Muscle of arm (tissue), 12 donors: ENCODE data around the gene SMIM11. TPM values are rescaled to one million over a fixed set of nuclear protein-coding genes. Genes with fewer than 3 reads are reported as not detected.
"Not testable (repeated sequence)": the region's sequence is repeated elsewhere in the genome, so short reads cannot be mapped to it uniquely, and the experiment has no call there.

Source experiments
- DNase-seq: peaks from one replicate; pipeline ENCODE4 v3.0.0-alpha.2; 2013
- polyA plus RNA-seq, 12 donors: library from polyadenylated mRNA; unstranded; fragments of 120-200 nt; gene quantifications; one replicate each; pipeline ENCODE4 v1.2.1, GENCODE V29; 2013; ENCODE audit not compliant: insufficient read length in 12 of 12

SMIM11 gene
- polyA plus RNA-seq, 12 donors = 0.89 to 17.7 (median 6.9) TPM; not detected in 2

DNA sequence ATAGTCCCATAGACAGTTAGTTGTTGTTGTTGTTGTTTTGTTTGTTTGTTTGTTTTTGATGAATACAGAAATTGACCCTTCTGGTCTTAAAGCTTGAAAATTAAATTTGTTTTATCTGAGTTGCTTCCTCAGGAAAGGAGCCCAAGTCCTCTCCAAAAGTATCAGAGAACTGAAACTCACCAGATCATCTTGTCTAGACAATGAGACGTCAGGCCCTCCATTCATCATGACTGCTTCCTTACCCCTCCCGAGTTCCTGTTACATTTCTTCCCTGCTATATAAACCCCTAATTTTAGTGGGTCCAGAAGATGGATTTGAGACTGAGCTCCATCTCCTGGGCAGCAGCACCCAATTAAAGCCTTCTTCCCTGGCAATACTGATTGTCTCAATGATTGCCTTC, 31.4 kb downstream of the SMIM11 start:
- not testable (repeated sequence) for DNase-seq

DNA sequence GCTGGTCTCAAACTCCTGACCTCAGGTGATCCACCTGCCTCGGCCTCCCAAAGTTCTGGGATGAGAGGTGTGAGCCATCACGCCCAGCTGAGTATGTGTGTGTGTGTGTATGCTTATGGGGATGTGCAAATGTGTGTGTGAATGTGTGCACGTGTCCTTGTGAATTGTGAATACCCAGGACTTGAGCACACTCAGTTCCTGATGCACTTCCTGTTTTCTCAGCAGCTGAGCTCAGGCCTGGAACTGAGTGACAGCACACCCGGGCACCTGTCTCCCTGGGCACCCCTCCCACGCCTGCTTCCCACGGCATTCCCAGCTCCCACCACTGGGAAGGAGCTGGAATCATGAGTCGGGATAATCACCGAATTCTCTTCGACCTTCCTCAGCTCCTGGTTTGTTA, 32.0 kb downstream of the SMIM11 start:
- DNase-seq = not testable (repeated sequence)

DNA sequence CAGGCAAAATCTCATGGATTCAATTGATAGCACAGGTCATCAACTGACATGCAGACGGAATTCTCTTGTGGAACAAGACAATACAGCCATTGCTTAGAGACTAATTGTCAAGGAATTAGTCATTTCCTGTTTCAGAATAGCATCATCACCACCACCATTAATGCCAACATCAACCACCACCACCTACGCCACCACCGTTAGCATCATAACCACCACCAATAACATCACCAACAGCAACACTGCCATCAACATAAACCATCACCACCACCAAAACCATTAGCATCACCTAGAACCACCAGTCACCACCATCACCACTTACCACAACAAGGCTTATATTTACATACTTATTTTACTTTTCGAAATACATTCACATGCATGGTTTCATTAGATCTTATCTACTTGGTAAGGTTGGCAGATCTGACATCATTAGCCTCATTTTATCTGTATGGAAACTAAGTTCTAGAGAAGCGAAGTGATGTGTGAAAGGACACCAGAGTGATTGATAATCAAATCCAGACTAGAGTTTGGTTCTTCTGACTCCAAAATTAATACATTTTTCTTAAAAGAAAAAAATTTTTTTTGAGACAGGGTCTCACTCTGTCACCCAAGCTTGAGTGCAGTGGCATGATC, 42.3 kb downstream of the SMIM11 start:
- not testable (repeated sequence) for DNase-seq

DNA sequence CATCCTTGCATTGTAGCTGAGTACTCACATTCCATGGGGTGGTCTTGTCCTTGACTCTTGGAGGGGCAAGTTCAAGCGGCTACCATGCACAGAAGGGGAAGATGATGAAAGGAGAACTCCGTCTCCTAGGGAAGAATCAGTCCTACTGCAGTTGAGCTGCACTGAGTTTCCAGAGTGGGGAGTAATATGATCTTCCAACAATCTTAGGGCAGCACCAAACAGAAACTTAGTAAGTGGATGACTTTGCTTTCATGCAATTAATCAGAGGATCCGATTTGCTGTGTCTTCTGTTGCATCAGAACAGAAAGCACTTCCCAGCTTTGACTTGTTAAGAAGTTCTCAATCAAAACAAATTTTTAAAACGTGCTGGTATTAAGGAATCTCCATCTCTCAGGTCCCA, 48.5 kb downstream of the SMIM11 start, which contains the start of gene SMIM34:
Gene SMIM34, minus strand, starts transcription at position 147 of the 400 bp plus-strand sequence. Its CDS starts 112 bp downstream, at position 35.
- not testable (repeated sequence) for DNase-seq

DNA sequence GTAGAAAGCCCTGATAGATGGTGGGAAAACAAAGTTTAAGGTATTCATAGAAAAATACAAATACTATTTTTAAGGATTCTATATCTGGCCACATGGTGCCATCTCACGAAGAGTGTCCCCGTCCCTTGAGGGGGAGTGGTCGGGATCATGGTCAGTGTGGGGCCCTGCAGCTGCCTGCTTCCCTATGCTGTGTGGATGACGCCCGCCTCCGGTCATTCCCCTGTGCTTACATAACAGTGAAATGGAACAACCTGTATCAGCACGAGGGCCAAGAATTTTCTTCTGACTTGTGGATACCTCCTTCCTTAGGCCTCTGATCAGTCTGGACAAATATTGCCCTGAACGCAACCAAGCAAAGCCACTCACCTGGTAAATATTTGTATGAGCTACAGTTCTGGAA, 52.0 kb downstream of the SMIM11 start:
- DNase-seq = not testable (repeated sequence)

DNA sequence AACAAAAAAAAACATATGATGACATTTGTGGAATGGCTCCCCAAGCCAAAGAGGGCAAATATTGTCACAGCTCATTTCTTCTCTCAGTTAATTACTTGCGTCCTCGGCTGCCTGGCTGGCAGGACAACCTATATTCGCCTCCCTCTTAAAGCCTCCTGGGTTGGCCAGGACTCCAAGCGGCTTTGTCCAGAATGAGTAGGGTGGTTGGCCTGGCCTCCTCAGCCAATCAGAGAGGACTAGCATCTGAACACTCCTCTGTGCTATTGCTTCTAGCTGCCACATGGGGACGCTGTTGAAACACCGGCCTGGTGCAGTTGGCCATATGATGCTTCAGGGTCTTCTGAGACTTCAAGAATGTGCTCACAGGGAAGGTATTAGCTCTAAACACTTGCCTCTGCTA, 53.1 kb downstream of the SMIM11 start:
- DNase-seq = not testable (repeated sequence)

DNA sequence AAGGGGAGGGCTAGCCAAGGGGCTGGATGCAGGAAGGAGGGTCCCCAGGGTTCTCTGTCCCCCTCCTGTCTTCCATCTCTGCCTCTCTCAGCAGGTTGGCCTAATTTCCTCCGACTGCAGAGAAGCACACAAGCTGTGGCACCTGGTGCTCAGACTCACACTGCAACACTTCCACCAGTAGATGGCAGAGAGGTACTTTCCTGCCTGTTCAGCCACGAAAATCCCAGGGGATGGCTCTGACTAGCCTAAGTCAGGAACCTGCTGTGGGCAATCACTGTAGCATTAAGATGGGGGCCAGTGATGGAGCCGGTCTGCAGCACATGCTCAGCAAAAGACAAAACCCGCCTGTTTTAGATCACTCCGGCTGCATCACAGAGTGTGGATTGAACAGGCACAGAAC, 54.4 kb downstream of the SMIM11 start:
- DNase-seq = not testable (repeated sequence)

Other genes with a start within 250 kb of the SMIM11 start
- gene KCNE2, start 11.5 kb upstream of the SMIM11 start, polyA plus RNA-seq = under 1 TPM in 9 of 12 donors, not detected in 3; 0.25 to 0.85 (median 0.50) TPM
- under 1 TPM in 6 of 12 donors, not detected in 6; 0.14 to 0.43 (median 0.31) TPM for gene SMIM34, start 48.4 kb downstream of the SMIM11 start, polyA plus RNA-seq
- 1 to 10 TPM in 1 of 12 donors, under 1 TPM in 8, not detected in 3; 0.19 to 1.2 (median 0.70) TPM for gene KCNE1, start 136.7 kb downstream of the SMIM11 start, polyA plus RNA-seq
- gene RCAN1, start 239.6 kb downstream of the SMIM11 start, polyA plus RNA-seq = 10 to 100 TPM in 11 of 12 donors, not detected in 1; 17.6 to 76.2 (median 29.1) TPM